MM.1S (cell line): Measurements from ENCODE around the gene PRF1.
A peak's percentile ranks its signal among the peaks of the same experiment; 100 is the strongest.
"Not testable (repeated sequence)": the region's sequence is repeated elsewhere in the genome, so short reads cannot be mapped to it uniquely, and the experiment has no call there.

Source experiments
- DNase-seq: peaks from one replicate; pipeline ENCODE4 v3.0.0-alpha.2; 2015
- H2AFZ ChIP-seq: fragments of 300-600 bp; sonication (generic); 2 replicates; pipeline ENCODE4 v1.6.0; 2016; ENCODE audit warnings: antibody characterized with exemption, low read length
- H3F3A ChIP-seq: fragments of 300-600 bp; sonication (generic); 2 replicates; pipeline ENCODE4 v1.6.1; 2016; ENCODE audit warnings: mild to moderate bottlenecking, antibody characterized with exemption, low read length, moderate library complexity, mixed read lengths; ENCODE audit not compliant: insufficient read depth
- H3K27ac ChIP-seq: fragments of 300-600 bp; sonication (generic); 2 replicates; pipeline ENCODE4 v1.5.1; 2016; ENCODE audit warnings: mild to moderate bottlenecking, low read length
- H3K27me3 ChIP-seq: fragments of 300-600 bp; sonication (generic); replicated peaks from 2 replicates; pipeline ENCODE4 v1.6.0; 2016; ENCODE audit warnings: low read length; ENCODE audit not compliant: insufficient read depth
- H3K36me3 ChIP-seq: fragments of 300-600 bp; sonication (generic); replicated peaks from 2 replicates; pipeline ENCODE4 v1.6.1; 2016; ENCODE audit warnings: mild to moderate bottlenecking, low read length, mixed read lengths; ENCODE audit not compliant: insufficient read depth
- H3K4me1 ChIP-seq: fragments of 300-600 bp; sonication (generic); 2 replicates; pipeline ENCODE4 v1.6.1; 2016; ENCODE audit warnings: low read length, mixed read lengths
- H3K4me2 ChIP-seq: fragments of 300-600 bp; sonication (generic); 2 replicates; pipeline ENCODE4 v1.6.0; 2016; ENCODE audit warnings: low read depth, low read length
- H3K4me3 ChIP-seq: fragments of 300-600 bp; sonication (generic); 2 replicates; pipeline ENCODE4 v1.5.1; 2016; ENCODE audit warnings: low read length, mixed read lengths
- H3K79me2 ChIP-seq: fragments of 300-600 bp; sonication (generic); 2 replicates; pipeline ENCODE4 v1.6.1; 2016; ENCODE audit warnings: mixed run types, low read length, mixed read lengths
- H3K9ac ChIP-seq: fragments of 300-600 bp; sonication (generic); 2 replicates; pipeline ENCODE4 v1.6.1; 2016; ENCODE audit warnings: low read length, mixed read lengths
- H3K9me2 ChIP-seq: fragments of 300-600 bp; sonication (generic); replicated peaks from 2 replicates; pipeline ENCODE4 v1.6.1; 2016; ENCODE audit warnings: mild to moderate bottlenecking, low read length, mixed read lengths; ENCODE audit not compliant: insufficient read depth
- H3K9me3 ChIP-seq: fragments of 300-600 bp; sonication (generic); replicated peaks from 2 replicates; pipeline ENCODE4 v1.6.1; 2016; ENCODE audit warnings: mild to moderate bottlenecking, low read length, mixed read lengths; ENCODE audit not compliant: insufficient read depth
- H4K20me1 ChIP-seq: fragments of 300-600 bp; sonication (generic); 2 replicates; pipeline ENCODE4 v1.6.1; 2016; ENCODE audit warnings: mild to moderate bottlenecking, low read length, moderate library complexity, mixed read lengths; ENCODE audit not compliant: insufficient read depth
- EZH2 ChIP-seq: fragments of 300-600 bp; sonication (generic); optimal IDR thresholded peaks from 2 replicates; pipeline ENCODE3; 2017; ENCODE audit warnings: low read depth, mild to moderate bottlenecking, antibody characterized with exemption, low read length, mixed read lengths
- EZH2phosphoT487 ChIP-seq: fragments of 300-600 bp; sonication (generic); IDR thresholded peaks from 2 replicates; pipeline ENCODE4 v1.6.1; 2018; ENCODE audit warnings: antibody characterized with exemption, low read length
- TF ChIP-seq, protein P1 (sequence below): fragments of 300-600 bp; sonication (generic); IDR thresholded peaks from 2 replicates; pipeline ENCODE4 v1.5.1; 2016; ENCODE audit warnings: antibody characterized with exemption, low read length, mixed read lengths

PRF1 gene

DNA sequence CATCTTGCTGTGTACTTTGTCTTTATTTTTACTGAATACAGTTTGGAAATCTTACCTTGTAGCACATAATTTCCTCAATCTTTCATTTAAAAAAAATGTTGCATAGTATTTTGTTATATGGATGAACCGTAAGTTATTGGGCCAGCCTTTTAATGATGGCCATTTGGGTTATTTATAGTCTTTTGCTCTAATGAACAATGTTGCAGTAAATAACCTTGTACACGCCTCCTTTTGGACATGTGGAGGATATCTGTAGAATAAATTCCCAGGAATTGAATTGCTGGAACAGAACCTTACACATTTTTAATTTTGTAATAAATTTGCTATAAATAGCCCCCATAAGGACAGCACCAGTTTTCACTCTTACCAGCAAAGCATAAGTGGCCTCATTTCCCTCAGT lies 12.7 kb upstream of the PRF1 start:
- no peak for DNase-seq
- Histone ChIP-seq H3K27ac (no peak overlapping the region), H3K36me3 (no peaks in the 10 kb centered on the region), H3K9me2 (no peaks in the 10 kb centered on the region), H4K20me1 (no peaks in the 10 kb centered on the region), H3K4me2 (no peak overlapping the region), H3K4me1 (peaks cover 8% of the 10 kb centered on the region; the same call in 1 of the 2 replicates), H3K27me3 (no peaks in the 10 kb centered on the region), H3K9me3 (no peaks in the 10 kb centered on the region), H3K9ac (no peak overlapping the region), H3K4me3 (no peak overlapping the region), H2AFZ (no peak overlapping the region), H3F3A (no peaks in the 10 kb centered on the region), H3K79me2 (no peaks in the 10 kb centered on the region)
- TF ChIP-seq EZH2phosphoT487 (no peak), EZH2 (no peak)
- TF ChIP-seq, protein P1, sequence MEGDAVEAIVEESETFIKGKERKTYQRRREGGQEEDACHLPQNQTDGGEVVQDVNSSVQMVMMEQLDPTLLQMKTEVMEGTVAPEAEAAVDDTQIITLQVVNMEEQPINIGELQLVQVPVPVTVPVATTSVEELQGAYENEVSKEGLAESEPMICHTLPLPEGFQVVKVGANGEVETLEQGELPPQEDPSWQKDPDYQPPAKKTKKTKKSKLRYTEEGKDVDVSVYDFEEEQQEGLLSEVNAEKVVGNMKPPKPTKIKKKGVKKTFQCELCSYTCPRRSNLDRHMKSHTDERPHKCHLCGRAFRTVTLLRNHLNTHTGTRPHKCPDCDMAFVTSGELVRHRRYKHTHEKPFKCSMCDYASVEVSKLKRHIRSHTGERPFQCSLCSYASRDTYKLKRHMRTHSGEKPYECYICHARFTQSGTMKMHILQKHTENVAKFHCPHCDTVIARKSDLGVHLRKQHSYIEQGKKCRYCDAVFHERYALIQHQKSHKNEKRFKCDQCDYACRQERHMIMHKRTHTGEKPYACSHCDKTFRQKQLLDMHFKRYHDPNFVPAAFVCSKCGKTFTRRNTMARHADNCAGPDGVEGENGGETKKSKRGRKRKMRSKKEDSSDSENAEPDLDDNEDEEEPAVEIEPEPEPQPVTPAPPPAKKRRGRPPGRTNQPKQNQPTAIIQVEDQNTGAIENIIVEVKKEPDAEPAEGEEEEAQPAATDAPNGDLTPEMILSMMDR = no peak

DNA sequence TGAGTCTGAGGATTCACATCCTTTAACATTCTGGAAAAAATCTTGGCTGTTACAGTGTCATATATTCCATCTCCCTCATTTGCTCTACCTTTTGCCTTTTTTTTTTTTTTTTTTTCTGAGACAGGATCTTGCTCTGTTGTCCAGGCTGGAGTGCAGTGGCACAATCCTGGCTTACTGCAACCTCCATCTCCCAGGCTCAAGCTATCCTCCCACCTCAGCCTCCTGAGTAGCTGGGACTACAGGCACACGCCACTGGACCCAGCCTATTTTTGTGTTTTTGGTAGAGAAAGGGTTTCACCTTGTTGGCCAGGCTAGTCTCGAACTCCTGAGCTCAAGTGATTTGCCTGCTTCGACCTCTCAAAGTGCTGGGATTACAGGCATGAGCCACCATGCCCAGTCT lies 11.8 kb upstream of the PRF1 start:
- not testable (repeated sequence) for DNase-seq, H4K20me1 ChIP-seq, H3K9me3 ChIP-seq, H3K27ac ChIP-seq, H3K4me1 ChIP-seq, H3F3A ChIP-seq, H3K4me2 ChIP-seq, H3K9me2 ChIP-seq, H3K79me2 ChIP-seq, H3K27me3 ChIP-seq, H2AFZ ChIP-seq, H3K4me3 ChIP-seq, H3K36me3 ChIP-seq, H3K9ac ChIP-seq

DNA sequence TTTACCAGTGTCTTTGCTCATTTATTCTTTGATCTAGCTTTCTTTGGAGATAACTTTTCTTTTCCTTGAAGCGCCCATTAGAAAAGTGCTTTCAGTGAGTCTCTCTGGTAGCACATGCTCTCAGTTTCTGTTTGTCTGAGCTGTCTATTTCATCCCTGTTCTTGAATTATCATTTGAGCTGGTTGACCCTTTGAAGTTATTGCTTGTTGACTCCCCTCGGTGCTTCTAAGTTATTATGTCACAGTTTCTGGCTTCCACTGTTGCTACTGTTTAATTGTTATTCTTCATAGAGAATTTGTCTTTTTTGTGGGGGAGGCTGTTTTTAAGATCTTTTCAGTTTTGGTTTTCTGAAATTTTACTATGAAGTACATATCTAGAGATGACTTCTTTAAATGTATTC lies 11.4 kb upstream of the PRF1 start:
- no peaks in the 10 kb centered on the region for H4K20me1 ChIP-seq
- no peak overlapping the region for H3K4me3 ChIP-seq
- peaks cover 8% of the 10 kb centered on the region; the same call in 1 of the 2 replicates for H3K4me1 ChIP-seq
- no peak overlapping the region for H2AFZ ChIP-seq
- TF ChIP-seq EZH2phosphoT487 = no peak
- TF ChIP-seq, protein P1 = no peak
- TF ChIP-seq EZH2 = no peak
- no peak overlapping the region for H3K4me2 ChIP-seq
- no peaks in the 10 kb centered on the region for H3K36me3 ChIP-seq
- no peaks in the 10 kb centered on the region for H3K9me3 ChIP-seq
- H3K27ac ChIP-seq = no peak overlapping the region
- H3K9ac ChIP-seq = no peak overlapping the region
- DNase-seq = peak; percentile 22
- no peaks in the 10 kb centered on the region for H3K27me3 ChIP-seq
- H3F3A ChIP-seq = no peaks in the 10 kb centered on the region
- H3K9me2 ChIP-seq = no peaks in the 10 kb centered on the region
- H3K79me2 ChIP-seq = no peaks in the 10 kb centered on the region

- H3K4me3 ChIP-seq = no peak overlapping the region
- no peaks in the 10 kb centered on the region for H3K4me1 ChIP-seq
- TF ChIP-seq EZH2phosphoT487 (no peak), EZH2 (no peak)
- TF ChIP-seq, protein P1 = no peak
- no peak overlapping the region for H3K27ac ChIP-seq
- no peak overlapping the region for H3K4me2 ChIP-seq
- H3K9me2 ChIP-seq = no peaks in the 10 kb centered on the region
- H3K9me3 ChIP-seq = no peaks in the 10 kb centered on the region
- no peak for DNase-seq
- H4K20me1 ChIP-seq = no peaks in the 10 kb centered on the region
- H3F3A ChIP-seq = no peaks in the 10 kb centered on the region
- no peak overlapping the region for H2AFZ ChIP-seq
- no peaks in the 10 kb centered on the region for H3K27me3 ChIP-seq
- no peaks in the 10 kb centered on the region for H3K36me3 ChIP-seq
- H3K9ac ChIP-seq = no peak overlapping the region
- H3K79me2 ChIP-seq = no peaks in the 10 kb centered on the region
Observed at GRCh38 chr10:70607936-70608335, 5.4 kb upstream of the PRF1 start.
